WTC11 (cell line): ENCODE measurements around the gene IL18BP. TPM values are rescaled to one million over a fixed set of nuclear protein-coding genes. Genes with fewer than 3 reads are reported as not detected.
A peak's percentile ranks its signal among the peaks of the same experiment; 100 is the strongest.

Experiments used
- ATAC-seq: fragments of 200-7000 bp; cut with Tn5 transposase; 2 replicates; pipeline ENCODE4 v1.10.0; 2021; ENCODE audit warnings: mild to moderate bottlenecking, moderate library complexity
- CTCF ChIA-PET: fragments of 300-600 bp; sonication (Branson Sonifier 250); formaldehyde crosslinking; loops from one replicate; lab custom pipeline; 2021; ENCODE audit warnings: antibody characterized with exemption; lab: Charles Lee
- POLR2A ChIA-PET: fragments of 350-600 bp; sonication (Branson Sonifier 250); formaldehyde crosslinking; loops from one replicate; lab custom pipeline; 2021; ENCODE audit warnings: antibody characterized with exemption; lab: Charles Lee
- DNase-seq: peaks from one replicate; pipeline ENCODE4 v3.0.0; 2021; ENCODE audit warnings: low spot score
- H3K27ac Mint-ChIP-seq: 2 replicates; pipeline ENCODE4 v1.8.0; 2021; ENCODE audit warnings: mixed read lengths
- H3K27me3 Mint-ChIP-seq: 2 replicates; pipeline ENCODE4 v1.8.0; 2021; ENCODE audit warnings: low read depth, mild to moderate bottlenecking, moderate library complexity, mixed read lengths
- H3K36me3 Mint-ChIP-seq: 2 replicates; pipeline ENCODE4 v1.8.0; 2021; ENCODE audit warnings: mixed read lengths
- H3K4me1 Mint-ChIP-seq: 2 replicates; pipeline ENCODE4 v1.8.0; 2022; ENCODE audit warnings: mixed read lengths
- H3K4me3 Mint-ChIP-seq: 2 replicates; pipeline ENCODE4 v1.8.0; 2021; ENCODE audit warnings: mild to moderate bottlenecking, moderate library complexity, mixed read lengths
- H3K9me3 Mint-ChIP-seq: 2 replicates; pipeline ENCODE4 v1.8.0; 2021; ENCODE audit warnings: mixed read lengths
- AFF4 ChIP-seq: sonication (generic); formaldehyde crosslinking; IDR thresholded peaks from 2 replicates; pipeline ENCODE4 v1.8.1; 2023; ENCODE audit warnings: mild to moderate bottlenecking, missing genetic modification reagents, borderline replicate concordance
- ATF6 ChIP-seq: sonication (generic); formaldehyde crosslinking; IDR thresholded peaks from 2 replicates; pipeline ENCODE4 v1.8.1; 2023; ENCODE audit warnings: mild to moderate bottlenecking, missing genetic modification reagents
- E2F5 ChIP-seq: sonication (generic); formaldehyde crosslinking; IDR thresholded peaks from 2 replicates; pipeline ENCODE4 v1.8.1; 2022; ENCODE audit warnings: mild to moderate bottlenecking, moderate library complexity, missing genetic modification reagents
- EMX1 ChIP-seq: fragments of 250-450 bp; sonication (Bioruptor Pico); IDR thresholded peaks from 2 replicates; pipeline ENCODE4 v1.8.0; 2021; ENCODE audit warnings: mild to moderate bottlenecking
- IRF1 ChIP-seq: sonication (generic); formaldehyde crosslinking; IDR thresholded peaks from 2 replicates; pipeline ENCODE4 v1.8.0; 2023; ENCODE audit warnings: missing genetic modification reagents
- MXD4 ChIP-seq: fragments of 250-450 bp; sonication (Bioruptor Pico); IDR thresholded peaks from 2 replicates; pipeline ENCODE4 v1.8.0; 2021; ENCODE audit warnings: mild to moderate bottlenecking, moderate library complexity, borderline replicate concordance
- PREB ChIP-seq: sonication (generic); formaldehyde crosslinking; IDR thresholded peaks from 2 replicates; pipeline ENCODE4 v1.8.1; 2022; ENCODE audit warnings: mild to moderate bottlenecking, missing genetic modification reagents, moderate library complexity, borderline replicate concordance
- TCF7 ChIP-seq: sonication (generic); formaldehyde crosslinking; IDR thresholded peaks from 2 replicates; pipeline ENCODE4 v1.8.0; 2022; ENCODE audit warnings: mild to moderate bottlenecking, low read depth, missing genetic modification reagents, moderate library complexity
- TEAD4 ChIP-seq: sonication (generic); formaldehyde crosslinking; IDR thresholded peaks from 2 replicates; pipeline ENCODE4 v1.8.0; 2022; ENCODE audit warnings: mild to moderate bottlenecking, missing genetic modification reagents
- ZNF425 ChIP-seq: fragments of 250-450 bp; sonication (Bioruptor Pico); conservative IDR thresholded peaks from 2 replicates; pipeline ENCODE4 v1.9.0; 2021; ENCODE audit warnings: mild to moderate bottlenecking
- total RNA-seq: library from RNA; stranded (reverse); gene quantifications from 3 replicates; pipeline ENCODE4 v1.2.3, GENCODE V29; 2021

The IL18BP gene
- total RNA-seq, 1 experiment from 2014 or later, result 17.3 TPM

- Mint-ChIP-seq H3K9me3 (no peaks in the 10 kb centered on the region), H3K4me1 (peaks cover 31% of the 10 kb centered on the region), H3K4me3 (no peak overlapping the region), H3K27me3 (no peaks in the 10 kb centered on the region; the same call in 1 of the 2 replicates), H3K36me3 (no peaks in the 10 kb centered on the region), H3K27ac (no peak overlapping the region)
- TF ChIP-seq ZNF425 (CRISPR knock-in tag) (no peak), TCF7 (CRISPR knock-in tag) (no peak), AFF4 (no peak)
- ChIA-PET CTCF (interaction anchor here (1.8 kb wide), 1 partner anchor 17 kb away, joined by 6 read pairs; no protein-coding TSS in a partner anchor), POLR2A (no interaction called here)
- DNase-seq (no peak), ATAC-seq (no peak)
Measured at GRCh38 chr11:72042064-72042745, 43.5 kb downstream of the IL18BP start.

GRCh38 chr11:72045849-72046248 lies 47.1 kb downstream of the IL18BP start:
- H3K36me3 Mint-ChIP-seq, result 0 out of 2 replicates have a peak, but pooled peaks cover 3% of the 10 kb centered on the region
- H3K27me3 Mint-ChIP-seq, result no peaks in the 10 kb centered on the region; the same call in 1 of the 2 replicates
- H3K9me3 Mint-ChIP-seq, result no peaks in the 10 kb centered on the region
- no peak for TF ChIP-seq PREB
- no peak for TF ChIP-seq TEAD4 (CRISPR knock-in tag)
- no peak for TF ChIP-seq IRF1
- DNase-seq (no peak), ATAC-seq (no peak)
- H3K4me3 Mint-ChIP-seq, result no peak overlapping the region
- H3K27ac Mint-ChIP-seq, result peak overlapping the region; percentile 74
- peaks cover 48% of the 10 kb centered on the region for H3K4me1 Mint-ChIP-seq
- ChIA-PET POLR2A (no interaction called here), CTCF (interaction anchor here (5.6 kb wide), 1 partner anchor 21 kb away, joined by 34 read pairs; no protein-coding TSS in a partner anchor)

GRCh38 chr11:72048766-72049460 lies 50.2 kb downstream of the IL18BP start:
- ATAC-seq (peak; percentile 86), DNase-seq (no peak)
- Mint-ChIP-seq H3K27me3 (no peaks in the 10 kb centered on the region), H3K9me3 (no peaks in the 10 kb centered on the region), H3K4me1 (peaks cover 28% of the 10 kb centered on the region), H3K27ac (peak overlapping the region; percentile 90), H3K4me3 (no peak overlapping the region; the same call in 1 of the 2 replicates), H3K36me3 (0 out of 2 replicates have a peak, but pooled peaks cover 3% of the 10 kb centered on the region)
- ChIA-PET POLR2A (no interaction called here), CTCF (interaction anchor here (1.2 to 5.6 kb wide), 5 partner anchors 24 to 423 kb away, joined by 3 to 34 read pairs (median 7); no protein-coding TSS in a partner anchor)
- TF ChIP-seq EMX1 (no peak), ATF6 (CRISPR knock-in tag) (no peak), E2F5 (CRISPR knock-in tag) (no peak), MXD4 (no peak)
